DOHH2 (cell line): ENCODE measurements around the gene ZNF19.
A peak's percentile ranks its signal among the peaks of the same experiment; 100 is the strongest.

Experiments
- H3F3A ChIP-seq: fragments of 200-600 bp; sonication (generic), shearing (Covaris generic); 2 replicates; pipeline ENCODE4 v1.6.0; 2016; ENCODE audit warnings: antibody characterized with exemption, mild to moderate bottlenecking; ENCODE audit not compliant: control insufficient read depth, insufficient read depth
- H3K27ac ChIP-seq: fragments of 200-600 bp; sonication (generic); 2 replicates; pipeline ENCODE4 v1.5.1; 2014; ENCODE audit warnings: low read depth, mild to moderate bottlenecking, low read length, moderate library complexity
- H3K27me3 ChIP-seq: fragments of 200-600 bp; sonication (generic); 2 replicates; pipeline ENCODE4 v1.6.1; 2014; ENCODE audit warnings: mild to moderate bottlenecking, low read length, mixed read lengths; ENCODE audit not compliant: control insufficient read depth
- H3K36me3 ChIP-seq: fragments of 200-600 bp; sonication (generic); 2 replicates; pipeline ENCODE4 v1.6.1; 2014; ENCODE audit warnings: mild to moderate bottlenecking, low read length, moderate library complexity, mixed read lengths; ENCODE audit not compliant: control insufficient read depth
- H3K4me1 ChIP-seq: fragments of 200-600 bp; sonication (generic); 2 replicates; pipeline ENCODE4 v1.6.1; 2014; ENCODE audit warnings: mild to moderate bottlenecking, low read length, mixed read lengths; ENCODE audit not compliant: control insufficient read depth
- H3K4me2 ChIP-seq: fragments of 200-600 bp; sonication (generic); 2 replicates; pipeline ENCODE4 v1.6.0; 2014; ENCODE audit warnings: mild to moderate bottlenecking, low read length, moderate library complexity
- H3K4me3 ChIP-seq: fragments of 200-600 bp; sonication (generic); 2 replicates; pipeline ENCODE4 v1.5.1; 2014; ENCODE audit warnings: mild to moderate bottlenecking, low read length, mixed read lengths
- H3K79me2 ChIP-seq: fragments of 200-600 bp; sonication (generic); 2 replicates; pipeline ENCODE4 v1.6.1; 2014; ENCODE audit warnings: mild to moderate bottlenecking, low read length, mixed read lengths; ENCODE audit not compliant: control insufficient read depth
- H3K9me2 ChIP-seq: fragments of 200-600 bp; sonication (generic); replicated peaks from 2 replicates; pipeline ENCODE4 v1.6.1; 2014; ENCODE audit warnings: mild to moderate bottlenecking, low read length, mixed read lengths; ENCODE audit not compliant: control insufficient read depth
- H3K9me3 ChIP-seq: fragments of 200-600 bp; sonication (generic); 2 replicates; pipeline ENCODE4 v1.6.1; 2014; ENCODE audit warnings: antibody characterized with exemption, low read length, mixed read lengths; ENCODE audit not compliant: control insufficient read depth, insufficient read depth
- H4K20me1 ChIP-seq: fragments of 200-600 bp; sonication (generic); 2 replicates; pipeline ENCODE4 v1.6.0; 2014; ENCODE audit warnings: low read depth, mild to moderate bottlenecking, antibody characterized with exemption, low read length, moderate library complexity; ENCODE audit not compliant: control insufficient read depth, insufficient read depth
- EZH2phosphoT487 ChIP-seq: fragments of 200-600 bp; sonication (generic); IDR thresholded peaks from 2 replicates; pipeline ENCODE4 v1.6.1; 2017; ENCODE audit warnings: borderline replicate concordance, mild to moderate bottlenecking, antibody characterized with exemption, low read length, moderate library complexity, mixed read lengths
- TF ChIP-seq, protein P1 (sequence below): fragments of 200-600 bp; sonication (generic); IDR thresholded peaks from one replicate; pipeline ENCODE4 v1.5.1; 2014; ENCODE audit warnings: antibody characterized with exemption, mild to moderate bottlenecking, low read depth, low read length; ENCODE audit not compliant: poor library complexity, severe bottlenecking

Gene ZNF19

DNA sequence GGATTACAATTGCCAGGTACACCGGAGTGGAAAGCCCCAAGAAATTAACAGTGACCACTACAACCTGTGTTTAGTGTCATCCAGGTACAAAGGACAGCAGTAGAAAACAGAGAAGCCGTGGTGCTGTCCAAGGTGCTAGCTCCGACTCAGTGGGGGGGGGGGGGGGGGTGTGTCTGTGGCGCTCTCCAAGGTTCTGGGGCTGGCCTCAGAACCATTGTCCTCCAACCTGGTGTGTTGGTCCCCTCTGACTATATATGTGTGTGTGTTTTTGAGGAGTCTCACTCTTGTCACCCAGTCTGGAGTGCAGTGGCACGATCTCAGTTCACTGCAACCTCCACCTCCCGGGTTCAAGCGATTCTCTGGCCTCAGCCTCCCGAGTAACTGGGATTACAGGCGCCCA lies 21.3 kb downstream of the ZNF19 start:
- Histone ChIP-seq H3K4me2 (no peak overlapping the region), H3K36me3 (no peaks in the 10 kb centered on the region), H3K9me2 (no peaks in the 10 kb centered on the region), H3K4me3 (no peak overlapping the region), H3K4me1 (peaks cover under 1% of the 10 kb centered on the region), H3K79me2 (no peaks in the 10 kb centered on the region), H3K9me3 (no peaks in the 10 kb centered on the region), H3F3A (no peaks in the 10 kb centered on the region), H3K27ac (no peak overlapping the region), H4K20me1 (no peaks in the 10 kb centered on the region), H3K27me3 (no peaks in the 10 kb centered on the region)
- TF ChIP-seq EZH2phosphoT487 = no peak
- TF ChIP-seq, protein P1, sequence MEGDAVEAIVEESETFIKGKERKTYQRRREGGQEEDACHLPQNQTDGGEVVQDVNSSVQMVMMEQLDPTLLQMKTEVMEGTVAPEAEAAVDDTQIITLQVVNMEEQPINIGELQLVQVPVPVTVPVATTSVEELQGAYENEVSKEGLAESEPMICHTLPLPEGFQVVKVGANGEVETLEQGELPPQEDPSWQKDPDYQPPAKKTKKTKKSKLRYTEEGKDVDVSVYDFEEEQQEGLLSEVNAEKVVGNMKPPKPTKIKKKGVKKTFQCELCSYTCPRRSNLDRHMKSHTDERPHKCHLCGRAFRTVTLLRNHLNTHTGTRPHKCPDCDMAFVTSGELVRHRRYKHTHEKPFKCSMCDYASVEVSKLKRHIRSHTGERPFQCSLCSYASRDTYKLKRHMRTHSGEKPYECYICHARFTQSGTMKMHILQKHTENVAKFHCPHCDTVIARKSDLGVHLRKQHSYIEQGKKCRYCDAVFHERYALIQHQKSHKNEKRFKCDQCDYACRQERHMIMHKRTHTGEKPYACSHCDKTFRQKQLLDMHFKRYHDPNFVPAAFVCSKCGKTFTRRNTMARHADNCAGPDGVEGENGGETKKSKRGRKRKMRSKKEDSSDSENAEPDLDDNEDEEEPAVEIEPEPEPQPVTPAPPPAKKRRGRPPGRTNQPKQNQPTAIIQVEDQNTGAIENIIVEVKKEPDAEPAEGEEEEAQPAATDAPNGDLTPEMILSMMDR = no peak

DNA sequence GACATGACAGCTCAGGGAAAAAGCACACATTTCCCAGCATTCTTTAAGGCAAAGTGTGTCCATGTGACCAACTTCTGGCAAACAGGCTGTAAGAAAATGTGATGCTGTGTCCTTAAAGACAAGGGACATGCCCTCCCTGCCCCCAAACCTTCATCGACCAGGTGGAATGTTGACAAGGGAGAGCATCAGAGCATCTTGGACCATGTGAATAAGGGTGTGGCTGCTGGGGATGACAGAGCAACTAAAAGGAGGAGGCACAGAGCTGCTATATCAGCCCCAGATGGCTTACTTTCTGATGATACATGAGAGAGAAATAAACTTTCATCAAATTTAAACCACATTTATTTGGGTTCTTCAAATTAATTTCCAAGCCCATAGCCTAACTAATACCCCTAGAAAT lies 24.9 kb downstream of the ZNF19 start:
- Histone ChIP-seq H3F3A (no peaks in the 10 kb centered on the region), H3K9me3 (no peaks in the 10 kb centered on the region), H3K4me1 (peaks cover 16% of the 10 kb centered on the region), H3K4me3 (no peak overlapping the region), H3K9me2 (no peaks in the 10 kb centered on the region), H4K20me1 (no peaks in the 10 kb centered on the region), H3K4me2 (no peak overlapping the region), H3K79me2 (peaks cover 28% of the 10 kb centered on the region), H3K27me3 (no peaks in the 10 kb centered on the region), H3K36me3 (no peaks in the 10 kb centered on the region), H3K27ac (no peak overlapping the region)
- TF ChIP-seq, protein P1 = no peak
- no peak for TF ChIP-seq EZH2phosphoT487

DNA sequence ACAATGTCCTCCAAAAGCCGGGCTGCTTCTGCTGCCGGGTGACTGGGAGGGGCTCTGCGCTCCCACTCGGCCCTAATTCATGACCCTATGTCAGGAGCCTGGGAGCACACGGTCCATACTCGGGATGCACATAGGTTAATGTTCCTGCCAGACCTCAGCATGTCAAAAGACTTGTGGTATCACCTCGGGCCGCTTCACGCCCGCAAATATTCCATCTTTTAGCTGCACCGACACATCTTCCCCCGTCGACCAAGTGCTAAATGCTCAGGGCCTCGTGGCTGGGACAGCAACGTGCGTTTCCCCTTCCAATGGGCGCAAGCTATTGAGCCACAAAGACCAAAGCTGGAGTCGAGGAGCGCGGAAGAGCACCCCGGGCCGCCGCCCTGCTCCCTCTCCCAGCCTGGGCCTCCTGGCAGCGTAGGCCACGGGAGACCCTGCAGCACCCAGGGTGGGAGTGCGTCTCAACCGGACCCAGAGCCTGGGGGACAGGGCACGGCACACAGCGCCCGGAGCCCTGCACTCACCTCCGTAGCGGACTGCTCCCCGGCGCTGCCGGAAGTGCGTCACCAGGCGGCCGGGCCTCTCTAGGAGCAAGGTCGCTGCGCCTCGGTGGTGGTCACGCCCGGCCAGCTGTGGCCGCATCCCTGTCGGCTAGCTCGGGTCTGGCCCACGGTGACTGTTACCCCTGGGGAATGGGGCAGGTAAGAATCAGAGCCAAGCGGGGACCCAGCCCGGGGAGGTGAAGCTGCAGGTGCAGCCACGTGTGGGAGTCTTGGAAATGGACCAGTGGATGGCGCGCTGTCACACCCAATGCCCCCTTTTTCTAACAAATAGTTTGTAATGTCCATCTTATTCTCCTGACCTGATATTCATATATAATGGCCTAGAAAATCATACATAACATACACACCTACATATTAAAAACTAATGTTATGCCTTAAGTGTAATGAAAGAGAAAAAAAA lies 27.2 kb downstream of the ZNF19 start, which contains the start of gene ZNF23:
ZNF23 (minus strand) TSS at position 562 of the 963 bp plus-strand sequence. CDS start 5,451 bp downstream, outside the sequence.
- H3K27ac ChIP-seq = no peak within 1 kb of the TSS

More for the DNA sequence above, 27.2 kb downstream of the ZNF19 start, which contains the start of gene ZNF23:
- H3K4me3 ChIP-seq = peak within 1 kb of the TSS; percentile 82
- no peaks in the 10 kb centered on the region for H3K9me2 ChIP-seq
- no peaks in the 10 kb centered on the region for H3F3A ChIP-seq
- H3K36me3 ChIP-seq = no peaks in the 10 kb centered on the region
- peak within 1 kb of the TSS; percentile 83 for H3K4me2 ChIP-seq
- peaks cover 16% of the 10 kb centered on the region for H3K4me1 ChIP-seq
- H3K27me3 ChIP-seq = no peaks in the 10 kb centered on the region
- no peaks in the 10 kb centered on the region for H3K9me3 ChIP-seq
- peaks cover 39% of the 10 kb centered on the region for H3K79me2 ChIP-seq
- TF ChIP-seq, protein P1 = peak; percentile 48
- no peak for TF ChIP-seq EZH2phosphoT487
- H4K20me1 ChIP-seq = no peaks in the 10 kb centered on the region
